ENCODE results near the gene FOXF2.
A peak's percentile ranks its signal among the peaks of the same experiment; 100 is the strongest.

Gene FOXF2

GRCh38 chr6:1392813-1393640, 3.7 kb downstream of the FOXF2 start:
- no peak for DNase-seq

- DNase-seq, result no peak
These were observed 4.4 kb downstream of the FOXF2 start for GRCh38 chr6:1393641-1394283.

GRCh38 chr6:1394514-1395463, 5.4 kb downstream of the FOXF2 start:
- DNase-seq, result no peak

- DNase-seq, result no peak
These were observed 6.1 kb downstream of the FOXF2 start for GRCh38 chr6:1395506-1395905.

DNA sequence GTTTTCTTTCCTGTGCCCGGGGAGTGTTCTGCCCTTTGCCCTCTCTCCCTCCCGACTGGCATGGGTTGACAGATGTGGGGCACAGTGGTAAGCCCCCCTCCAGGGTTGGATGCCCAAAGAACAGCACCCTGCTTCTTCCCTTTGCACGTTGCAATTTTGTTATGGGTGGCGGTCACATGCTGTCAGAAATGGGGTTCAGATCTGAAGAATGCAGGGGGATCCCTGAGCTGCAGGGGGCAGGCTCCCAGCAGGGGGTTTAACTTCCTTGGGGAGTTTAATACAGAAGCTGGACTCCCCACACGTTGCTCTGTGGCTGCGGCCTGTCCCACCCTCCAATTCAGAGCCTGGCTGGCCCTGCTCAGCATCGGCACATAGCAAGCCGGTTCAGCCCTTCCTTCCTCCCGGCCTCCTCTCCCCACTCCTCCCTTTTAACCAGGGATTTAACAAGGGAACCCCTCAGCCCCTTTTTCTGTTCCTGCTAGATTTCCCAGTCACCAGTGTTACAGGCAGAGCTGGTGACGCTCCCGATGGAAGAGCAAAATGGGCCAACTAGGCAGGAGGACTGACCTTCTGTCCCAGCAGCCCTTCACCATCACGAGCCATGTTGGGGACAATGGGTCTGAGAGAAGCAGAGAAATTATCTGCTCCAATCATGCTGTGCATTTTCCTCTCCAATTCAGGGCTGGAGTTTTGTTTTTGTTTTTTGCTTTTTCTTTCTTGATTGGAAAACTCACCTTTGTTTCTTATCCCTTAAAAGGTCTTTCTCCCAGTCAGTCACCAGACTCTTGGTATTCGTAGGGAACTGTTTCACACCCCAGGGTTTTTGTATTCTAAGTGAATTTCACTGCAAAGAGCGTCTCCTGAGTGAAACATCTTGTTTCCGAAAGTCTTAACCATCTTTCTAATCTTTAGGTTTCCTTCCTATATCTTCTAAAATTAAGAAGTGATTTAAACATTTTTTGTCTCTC, 6.8 kb downstream of the FOXF2 start:
- no peak for DNase-seq

DNA sequence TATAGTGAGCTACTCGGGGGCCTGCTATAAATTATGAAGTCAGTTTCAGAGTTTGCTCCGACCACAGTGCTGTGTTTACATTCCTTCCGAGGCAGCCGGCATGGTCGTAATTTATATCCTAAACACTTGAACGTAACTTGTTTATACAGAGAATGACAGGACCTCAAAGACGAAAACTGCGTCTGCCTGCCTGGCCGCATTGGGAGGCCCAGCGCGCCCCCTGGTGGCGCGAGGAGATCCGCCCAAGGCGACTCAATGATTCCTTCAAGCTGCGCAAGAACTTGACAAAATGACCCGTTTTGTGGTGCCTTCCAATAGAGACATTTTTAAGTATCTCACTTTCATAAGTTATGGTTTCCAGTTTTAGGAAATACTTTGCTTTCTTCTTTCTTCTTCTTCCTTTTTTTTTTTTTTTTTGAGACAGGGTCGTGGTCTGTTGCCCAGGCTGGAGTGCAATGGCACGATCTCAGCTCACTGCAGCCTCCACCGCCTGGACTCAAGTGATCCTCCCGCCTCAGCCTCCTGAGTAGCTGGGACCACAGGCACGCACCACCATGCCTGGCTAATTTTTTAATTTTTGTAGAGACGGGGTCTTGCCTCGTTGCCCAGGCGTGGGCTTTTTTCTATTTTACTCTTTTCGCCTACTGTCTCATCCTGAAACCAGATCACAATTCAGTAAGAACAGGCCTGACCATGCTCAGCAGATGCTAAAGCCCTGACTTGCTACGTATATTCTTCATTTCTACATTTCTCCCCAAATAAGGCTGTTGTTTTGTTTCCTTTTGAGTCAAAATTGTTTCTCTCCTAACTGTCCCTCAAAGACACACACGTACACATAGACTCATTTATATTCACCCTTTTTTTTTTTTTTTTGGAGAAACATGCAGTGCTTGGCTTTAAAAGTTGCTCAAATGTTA, 7.8 kb downstream of the FOXF2 start:
- peak; percentile 73 for DNase-seq

DNA sequence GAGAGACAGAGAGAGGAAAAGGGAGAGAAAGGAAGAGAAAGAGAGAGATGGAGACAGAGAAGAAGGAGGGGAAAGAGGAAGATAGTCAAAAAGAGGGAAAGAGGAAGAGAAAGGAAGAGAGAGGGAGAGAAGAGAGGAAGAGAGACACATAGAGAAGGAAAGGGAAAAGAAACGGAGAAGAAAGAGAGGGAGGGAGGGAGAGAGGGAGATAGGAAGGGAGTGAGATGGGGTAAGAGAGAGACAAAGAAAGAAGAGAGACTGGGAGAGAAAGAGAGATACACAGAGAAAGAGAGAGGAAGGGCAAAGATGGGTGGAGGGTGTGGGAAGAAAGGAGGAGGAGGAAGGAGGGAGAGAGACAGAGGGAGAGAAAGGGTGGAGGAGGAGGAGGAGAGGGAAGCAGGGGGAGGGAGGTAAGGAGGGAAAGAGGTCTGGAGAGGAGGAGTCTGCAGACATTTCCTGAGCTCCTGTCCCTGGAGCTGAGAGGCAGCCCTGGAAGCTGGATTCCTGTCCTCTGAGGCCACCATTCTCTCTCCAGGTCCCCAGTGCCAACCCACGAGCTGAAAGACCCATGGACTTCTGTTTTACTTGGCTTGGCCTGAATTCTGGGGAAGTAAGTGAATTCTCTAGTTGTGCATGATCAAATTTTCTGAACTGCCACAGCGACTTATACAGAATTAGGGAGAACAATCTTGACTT, 9.9 kb downstream of the FOXF2 start:
- no peak for DNase-seq

GRCh38 chr6:1400126-1400850, 10.9 kb downstream of the FOXF2 start:
- DNase-seq, result no peak

DNA sequence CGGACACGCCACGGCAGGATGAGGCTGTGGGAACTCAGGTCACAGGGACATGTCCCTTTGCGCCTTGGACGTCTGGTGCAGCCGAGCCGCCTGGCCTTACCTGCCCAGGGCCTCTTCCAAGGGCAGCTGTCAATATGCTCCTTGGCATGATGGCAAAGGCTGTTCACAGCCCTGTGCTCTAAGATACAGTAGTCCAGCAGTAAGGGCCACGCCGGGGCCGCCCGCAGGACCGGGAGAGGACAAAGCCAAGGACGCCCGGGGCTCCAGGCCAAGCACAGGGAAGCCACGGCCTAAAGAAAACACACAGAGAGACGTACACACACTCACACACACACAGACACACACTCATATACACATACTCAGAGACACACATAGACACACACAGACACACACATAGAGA, 13.0 kb downstream of the FOXF2 start:
- no peak for DNase-seq

DNA sequence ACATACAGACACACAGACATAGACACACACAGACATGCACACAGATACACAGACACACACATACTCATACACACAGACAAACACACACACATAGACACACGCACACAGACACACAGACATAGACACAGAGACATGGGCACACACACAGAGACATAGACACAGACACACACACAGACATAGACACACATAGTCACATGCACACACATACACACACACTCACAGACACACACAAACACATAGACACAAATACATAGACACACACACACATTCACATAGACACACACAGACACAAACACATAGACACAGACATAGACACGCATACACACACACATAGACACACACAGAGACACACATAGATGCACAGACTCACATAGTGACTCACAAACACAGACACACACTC, 13.5 kb downstream of the FOXF2 start:
- no peak for DNase-seq

DNA sequence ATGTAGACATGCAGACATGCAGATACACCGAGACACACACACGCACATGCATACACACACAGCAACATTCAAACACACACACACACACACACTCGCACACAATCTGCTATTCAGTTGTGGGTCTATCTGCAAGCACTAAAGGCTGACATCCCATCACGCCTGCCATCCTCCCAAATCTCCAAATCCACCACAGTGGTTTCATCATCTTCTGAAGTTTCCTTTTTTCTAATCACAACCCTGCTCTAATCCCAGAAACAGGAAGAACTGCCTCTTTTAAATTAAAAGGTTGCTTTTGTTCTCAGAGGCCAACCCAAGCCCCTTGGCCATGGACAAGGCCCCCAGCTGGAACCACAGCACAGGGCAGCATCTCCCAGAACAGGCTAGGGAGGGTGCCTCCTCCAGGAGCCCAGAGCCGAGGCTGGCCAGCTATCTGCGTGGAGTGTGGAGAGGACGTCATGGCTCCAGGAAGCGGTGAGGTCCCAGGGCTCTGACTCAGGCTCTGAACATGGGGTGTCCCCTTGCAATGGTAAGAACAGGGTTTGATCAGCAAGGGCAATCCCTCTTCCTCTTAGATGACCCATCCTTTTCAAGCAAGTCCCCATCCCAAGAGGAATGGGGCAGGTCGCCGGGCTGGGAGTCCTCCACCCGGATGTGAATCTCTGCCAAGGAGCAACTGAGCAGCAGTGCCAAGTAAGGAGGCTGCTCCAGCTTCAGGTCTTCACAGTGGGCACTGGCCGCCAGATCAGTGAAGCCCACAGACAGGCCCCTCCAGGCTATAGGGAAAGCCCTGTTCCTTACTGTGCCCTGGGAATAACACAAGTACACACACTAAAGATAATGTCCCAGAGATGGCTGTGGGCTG, 14.7 kb downstream of the FOXF2 start:
- DNase-seq, result no peak

DNA sequence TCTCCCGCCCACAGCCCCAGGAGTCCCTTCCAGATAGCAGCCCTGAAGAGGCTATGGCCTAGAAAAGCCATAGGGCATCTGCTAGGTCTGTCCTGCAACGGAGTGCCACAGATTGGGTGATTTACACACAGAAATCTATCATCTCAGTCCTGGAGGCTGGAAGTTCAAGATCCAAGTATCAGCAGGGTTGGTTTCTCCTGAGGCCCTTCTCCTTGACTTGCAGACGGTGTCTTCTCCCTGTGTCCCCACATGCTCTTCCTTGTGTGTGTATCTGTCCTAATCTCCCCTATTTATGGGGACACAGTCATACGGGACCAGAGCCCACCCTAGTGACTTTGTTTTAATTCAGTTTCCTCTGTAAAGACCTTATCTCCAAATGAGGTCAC, 15.3 kb downstream of the FOXF2 start:
- DNase-seq, result no peak

GRCh38 chr6:1405221-1405620, 15.8 kb downstream of the FOXF2 start:
- no peak for DNase-seq

GRCh38 chr6:1406306-1407072, 17.1 kb downstream of the FOXF2 start:
- no peak for DNase-seq

- no peak for DNase-seq
These were observed 18.2 kb downstream of the FOXF2 start for GRCh38 chr6:1407499-1407990.

GRCh38 chr6:1409774-1410465, 20.5 kb downstream of the FOXF2 start:
- DNase-seq, result no peak

GRCh38 chr6:1412901-1413300, 23.5 kb downstream of the FOXF2 start:
- no peak for DNase-seq
